ENCODE results near the gene VIPR2.

The VIPR2 gene

DNA sequence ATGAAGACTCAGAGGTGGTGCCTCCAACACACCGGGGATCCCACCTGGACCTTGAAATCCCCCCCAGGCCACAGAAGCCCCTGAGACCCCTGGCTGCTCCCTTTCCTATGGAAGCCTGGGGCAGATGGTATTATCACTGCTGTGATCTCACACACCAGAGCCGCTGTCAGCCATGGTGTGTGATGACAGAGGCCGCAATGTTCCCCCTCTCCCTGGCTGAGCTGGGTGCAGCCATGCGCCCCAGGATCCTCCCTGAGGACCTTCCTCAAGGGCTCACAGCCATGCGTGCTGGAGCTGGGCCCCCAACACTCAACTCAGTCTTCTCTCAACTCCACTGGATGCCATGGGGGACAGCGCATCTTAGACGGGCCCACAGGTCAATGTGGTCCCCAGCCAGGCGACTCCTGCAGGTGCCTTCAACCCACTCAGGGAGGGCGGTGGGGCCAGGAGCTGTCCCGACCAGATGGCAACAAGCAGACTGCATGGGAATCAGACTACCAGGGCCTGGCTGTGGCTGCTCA, 44.9 kb downstream of the VIPR2 start:
- Histone ChIP-seq H3K4ac (ENCODE audit: low read length) (no peak overlapping the region), H2AK5ac (ENCODE audit: low read depth, low read length) (peak overlapping the region; percentile 91), H3K79me1 (ENCODE audit: low read depth, low read length) (no peaks in the 10 kb centered on the region), H3K9ac (ENCODE audit: low read depth, low read length, poor library complexity) (no peak overlapping the region), H3K18ac (ENCODE audit: low read length) (peak overlapping the region; percentile 20), H2AFZ (ENCODE audit: low read length) (no peak overlapping the region), H3K4me1 (ENCODE audit: control insufficient read depth in 2 of 2, insufficient read depth in 1 of 2, low read depth in 1 of 2, low read length in 2 of 2) (peaks cover 0 to 14% of the 10 kb centered on the region in 2 donors), H3K14ac (ENCODE audit: low read length) (no peak overlapping the region), H4K8ac (ENCODE audit: low read depth, low read length) (no peak overlapping the region), H3K36me3 (replicated peaks in 1 of 2; ENCODE audit: control insufficient read depth in 2 of 2, insufficient read depth in 2 of 2, low read length in 2 of 2) (no peaks in the 10 kb centered on the region), H3K9me3 (replicated peaks in 1 of 2; ENCODE audit: control insufficient read depth in 2 of 2, insufficient read depth in 1 of 2, low read depth in 1 of 2, low read length in 2 of 2) (no peaks in the 10 kb centered on the region), H2BK5ac (ENCODE audit: low read length) (peak overlapping the region; percentile 84), H4K91ac (ENCODE audit: low read depth, low read length, poor library complexity) (no peak overlapping the region), H3K4me2 (ENCODE audit: insufficient read depth, low read length, poor library complexity, severe bottlenecking) (no peak overlapping the region), H3K4me3 (ENCODE audit: low read length in 2 of 2) (no peak overlapping the region), H3K27me3 (ENCODE audit: control insufficient read depth in 3 of 3, insufficient read depth in 3 of 3, low read depth in 1 of 3, low read length in 3 of 3) (peaks cover 0 to 2% (median 0%) of the 10 kb centered on the region in 3 experiments), H2BK12ac (ENCODE audit: low read length) (no peak overlapping the region), H2BK120ac (ENCODE audit: low read depth, low read length) (no peak overlapping the region), H2BK15ac (ENCODE audit: low read length) (peak overlapping the region; percentile 46), H3K23ac (ENCODE audit: low read depth, low read length, poor library complexity) (peak overlapping the region; percentile 86), H3K27ac (replicated peaks; ENCODE audit: low read length) (no peak overlapping the region)
- DNase-seq (ENCODE audit: low spot score): no peak
- no CpG with 5 or more reads among the region's 10 CpGs for WGBS, 2 donors (ENCODE audit: extremely low coverage in 2 of 2, insufficient read length in 2 of 2, insufficient replicate concordance in 1 of 2)

DNA sequence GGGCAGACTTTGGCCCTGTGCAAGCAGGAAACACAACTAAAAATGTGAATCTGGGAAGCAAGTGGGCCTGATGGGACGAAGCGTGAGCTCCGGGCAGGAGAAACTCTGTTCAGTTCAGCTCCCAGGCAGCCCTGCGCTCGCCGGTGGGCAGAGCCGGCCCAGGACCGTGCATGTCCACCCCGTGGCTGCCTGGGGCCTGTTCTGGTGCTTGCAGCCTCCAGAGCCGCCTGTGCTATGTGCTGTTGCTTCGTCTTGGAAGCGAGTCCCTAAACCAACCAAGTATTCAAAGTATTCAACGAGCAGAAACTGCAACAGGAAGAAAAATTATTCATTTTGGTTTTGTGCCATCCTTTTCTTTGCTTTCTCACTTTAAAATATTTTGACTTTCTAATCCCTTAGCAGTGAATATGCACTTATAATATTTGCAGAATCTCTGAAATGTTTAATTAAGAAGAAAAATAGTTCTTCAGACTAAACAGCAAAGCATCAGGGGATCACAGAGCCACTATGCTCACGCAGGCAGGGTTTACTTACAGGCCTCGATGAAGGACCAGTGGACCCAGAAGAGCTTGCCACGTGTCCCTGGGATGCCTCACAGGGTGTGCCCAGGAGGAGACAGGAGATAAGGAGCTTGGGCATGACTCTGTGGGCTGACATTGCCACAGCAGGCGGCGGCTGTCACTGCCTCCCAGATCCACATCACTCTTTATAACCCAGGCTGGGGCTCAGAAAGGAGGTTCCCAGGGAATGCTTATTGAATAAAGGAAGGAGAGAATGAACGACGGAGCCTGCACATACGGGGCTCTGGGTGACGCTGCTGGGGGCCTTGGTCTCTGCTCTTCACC, 45.6 kb downstream of the VIPR2 start:
- Histone ChIP-seq H2BK12ac (ENCODE audit: low read length) (no peak overlapping the region), H3K27me3 (ENCODE audit: control insufficient read depth in 3 of 3, insufficient read depth in 3 of 3, low read depth in 1 of 3, low read length in 3 of 3) (peaks cover 0 to 8% (median 0%) of the 10 kb centered on the region in 3 experiments), H2BK15ac (ENCODE audit: low read length) (no peak overlapping the region), H3K18ac (ENCODE audit: low read length) (peak overlapping the region; percentile 24), H2AK5ac (ENCODE audit: low read depth, low read length) (peak overlapping the region; percentile 91), H3K79me1 (ENCODE audit: low read depth, low read length) (no peaks in the 10 kb centered on the region), H3K9me3 (replicated peaks in 1 of 2; ENCODE audit: control insufficient read depth in 2 of 2, insufficient read depth in 1 of 2, low read depth in 1 of 2, low read length in 2 of 2) (no peaks in the 10 kb centered on the region), H3K36me3 (replicated peaks in 1 of 2; ENCODE audit: control insufficient read depth in 2 of 2, insufficient read depth in 2 of 2, low read length in 2 of 2) (no peaks in the 10 kb centered on the region), H3K4me1 (ENCODE audit: control insufficient read depth in 2 of 2, insufficient read depth in 1 of 2, low read depth in 1 of 2, low read length in 2 of 2) (peaks cover 0 to 14% of the 10 kb centered on the region in 2 donors), H3K27ac (replicated peaks; ENCODE audit: low read length) (no peak overlapping the region), H4K91ac (ENCODE audit: low read depth, low read length, poor library complexity) (no peak overlapping the region), H3K4ac (ENCODE audit: low read length) (no peak overlapping the region), H3K4me2 (ENCODE audit: insufficient read depth, low read length, poor library complexity, severe bottlenecking) (no peak overlapping the region), H3K9ac (ENCODE audit: low read depth, low read length, poor library complexity) (peak overlapping the region; percentile 51), H3K14ac (ENCODE audit: low read length) (no peak overlapping the region), H3K4me3 (ENCODE audit: low read length in 2 of 2) (no peak overlapping the region), H3K23ac (ENCODE audit: low read depth, low read length, poor library complexity) (peak overlapping the region; percentile 86), H2BK5ac (ENCODE audit: low read length) (peak overlapping the region; percentile 84), H4K8ac (ENCODE audit: low read depth, low read length) (no peak overlapping the region), H2AFZ (ENCODE audit: low read length) (no peak overlapping the region), H2BK120ac (ENCODE audit: low read depth, low read length) (no peak overlapping the region)
- no CpG with 5 or more reads among the region's 22 CpGs for WGBS, 2 donors (ENCODE audit: extremely low coverage in 2 of 2, insufficient read length in 2 of 2, insufficient replicate concordance in 1 of 2)
- no peak for DNase-seq (ENCODE audit: low spot score)

DNA sequence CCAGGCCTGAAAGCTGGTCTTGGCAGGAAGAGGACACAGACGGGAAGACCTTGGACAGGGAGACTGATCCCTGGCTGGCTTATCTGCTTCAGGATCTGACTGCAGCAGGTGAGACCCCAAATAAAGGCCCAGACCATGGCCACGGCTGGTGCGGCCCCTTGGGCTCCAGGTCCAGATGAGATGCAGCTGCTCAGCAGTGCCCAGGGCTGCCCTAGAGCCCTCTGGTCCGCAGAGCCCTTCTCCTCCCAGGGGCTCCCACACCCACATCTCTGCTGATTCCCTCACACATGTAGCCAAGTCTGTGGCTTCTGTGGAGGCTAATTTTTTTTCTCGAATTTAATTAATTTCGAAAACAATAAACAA, 46.3 kb downstream of the VIPR2 start:
- Histone ChIP-seq H3K27ac (replicated peaks; ENCODE audit: low read length) (no peak overlapping the region), H2BK120ac (ENCODE audit: low read depth, low read length) (no peak overlapping the region), H3K4ac (ENCODE audit: low read length) (no peak overlapping the region), H3K79me1 (ENCODE audit: low read depth, low read length) (no peaks in the 10 kb centered on the region), H2AFZ (ENCODE audit: low read length) (no peak overlapping the region), H3K23ac (ENCODE audit: low read depth, low read length, poor library complexity) (peak overlapping the region; percentile 5), H3K36me3 (replicated peaks in 1 of 2; ENCODE audit: control insufficient read depth in 2 of 2, insufficient read depth in 2 of 2, low read length in 2 of 2) (no peaks in the 10 kb centered on the region), H2BK15ac (ENCODE audit: low read length) (peak overlapping the region; percentile 82), H3K9me3 (replicated peaks in 1 of 2; ENCODE audit: control insufficient read depth in 2 of 2, insufficient read depth in 1 of 2, low read depth in 1 of 2, low read length in 2 of 2) (no peaks in the 10 kb centered on the region), H4K91ac (ENCODE audit: low read depth, low read length, poor library complexity) (peak overlapping the region; percentile 90), H3K4me3 (ENCODE audit: low read length in 2 of 2) (peak overlapping the region in 1 of 2 donors; percentile 15), H2BK12ac (ENCODE audit: low read length) (peak overlapping the region; percentile 1), H2BK5ac (ENCODE audit: low read length) (peak overlapping the region; percentile 54), H2AK5ac (ENCODE audit: low read depth, low read length) (peak overlapping the region; percentile 80), H3K9ac (ENCODE audit: low read depth, low read length, poor library complexity) (peak overlapping the region; percentile 76), H3K4me2 (ENCODE audit: insufficient read depth, low read length, poor library complexity, severe bottlenecking) (no peak overlapping the region), H3K18ac (ENCODE audit: low read length) (peak overlapping the region; percentile 81), H3K27me3 (ENCODE audit: control insufficient read depth in 3 of 3, insufficient read depth in 3 of 3, low read depth in 1 of 3, low read length in 3 of 3) (peaks cover 0 to 8% (median 0%) of the 10 kb centered on the region in 3 experiments), H4K8ac (ENCODE audit: low read depth, low read length) (no peak overlapping the region), H3K14ac (ENCODE audit: low read length) (no peak overlapping the region), H3K4me1 (ENCODE audit: control insufficient read depth in 2 of 2, insufficient read depth in 1 of 2, low read depth in 1 of 2, low read length in 2 of 2) (peaks cover 0 to 14% of the 10 kb centered on the region in 2 donors)
- no peak for DNase-seq (ENCODE audit: low spot score)
- WGBS, 2 donors (ENCODE audit: extremely low coverage in 2 of 2, insufficient read length in 2 of 2, insufficient replicate concordance in 1 of 2): no CpG with 5 or more reads among the region's 6 CpGs
